Kidney epithelial cell (primary cell): ENCODE results near the gene SPCS3. TPM values are rescaled to one million over a fixed set of nuclear protein-coding genes. Genes with fewer than 3 reads are reported as not detected.
"Not testable (repeated sequence)": the region's sequence is repeated elsewhere in the genome, so short reads cannot be mapped to it uniquely, and the experiment has no call there.

Source experiments
- DNase-seq: peaks from one replicate; pipeline ENCODE4 v3.0.0-alpha.2; 2010; ENCODE audit warnings: low read depth
- H3K27me3 ChIP-seq: 2 replicates; pipeline ENCODE4 v1.6.0; 2011; ENCODE audit warnings: low read length; ENCODE audit not compliant: control insufficient read depth, insufficient read depth
- H3K36me3 ChIP-seq: 2 replicates; pipeline ENCODE4 v1.5.1; 2011; ENCODE audit warnings: low read length; ENCODE audit not compliant: control insufficient read depth, insufficient read depth
- H3K4me3 ChIP-seq: 2 replicates; pipeline ENCODE4 v1.5.1; 2011; ENCODE audit warnings: low read depth, mild to moderate bottlenecking, control low read depth, low read length
- CTCF ChIP-seq: IDR thresholded peaks from 2 replicates; pipeline ENCODE4 v1.5.1; 2011; ENCODE audit warnings: mild to moderate bottlenecking, moderate library complexity, low read length, control low read depth, inconsistent platforms; ENCODE audit not compliant: insufficient read depth, poor library complexity, severe bottlenecking
- total RNA-seq: library from RNA; depleted of rRNA; stranded (reverse); fragments of >200 nt; gene quantifications from 2 replicates; pipeline ENCODE4 v1.2.3, GENCODE V29; 2015

SPCS3 gene
- total RNA-seq, 1 donor from 2014 or later = 117 TPM

- TF ChIP-seq CTCF = no peak
- no peaks in the 10 kb centered on the region for H3K27me3 ChIP-seq
- no peak for DNase-seq
- H3K36me3 ChIP-seq = no peaks in the 10 kb centered on the region
- no peak overlapping the region for H3K4me3 ChIP-seq
These were observed 43.1 kb upstream of the SPCS3 start for GRCh38 chr4:176276710-176277109.

GRCh38 chr4:176277162-176277904 lies 42.4 kb upstream of the SPCS3 start:
- Histone ChIP-seq H3K27me3 (no peaks in the 10 kb centered on the region), H3K36me3 (no peaks in the 10 kb centered on the region), H3K4me3 (no peak overlapping the region)
- DNase-seq = no peak
- peak; percentile 63 for TF ChIP-seq CTCF

- H3K27me3 ChIP-seq, H3K4me3 ChIP-seq, H3K36me3 ChIP-seq, DNase-seq: not testable (repeated sequence)
These were observed 40.2 kb upstream of the SPCS3 start for GRCh38 chr4:176279560-176279959.

GRCh38 chr4:176286728-176287127 lies 33.0 kb upstream of the SPCS3 start:
- Histone ChIP-seq H3K4me3 (no peak overlapping the region), H3K36me3 (no peaks in the 10 kb centered on the region), H3K27me3 (no peaks in the 10 kb centered on the region)
- no peak for DNase-seq
- no peak for TF ChIP-seq CTCF

GRCh38 chr4:176287546-176287945 lies 32.2 kb upstream of the SPCS3 start:
- H3K4me3 ChIP-seq = no peak overlapping the region
- TF ChIP-seq CTCF = no peak
- DNase-seq = no peak
- H3K27me3 ChIP-seq = no peaks in the 10 kb centered on the region
- no peaks in the 10 kb centered on the region for H3K36me3 ChIP-seq

- no peak for TF ChIP-seq CTCF
- no peak for DNase-seq
- no peak overlapping the region for H3K4me3 ChIP-seq
- H3K27me3 ChIP-seq = no peaks in the 10 kb centered on the region
- H3K36me3 ChIP-seq = no peaks in the 10 kb centered on the region
These were observed 31.7 kb upstream of the SPCS3 start for GRCh38 chr4:176288020-176288419.
